OCI-LY1 (cell line): Measurements from ENCODE around the gene CALY.

ENCODE experiments used
- H2AFZ ChIP-seq: fragments of 200-600 bp; sonication (generic), shearing (Covaris generic); 2 replicates; pipeline ENCODE4 v1.6.0; 2014; ENCODE audit warnings: antibody characterized with exemption, mild to moderate bottlenecking, low read length
- H3F3A ChIP-seq: fragments of 200-600 bp; sonication (generic), shearing (Covaris generic); 2 replicates; pipeline ENCODE4 v1.6.0; 2014; ENCODE audit warnings: mild to moderate bottlenecking, antibody characterized with exemption, low read length, moderate library complexity; ENCODE audit not compliant: insufficient read depth
- H3K27ac ChIP-seq: fragments of 200-600 bp; sonication (generic); 2 replicates; pipeline ENCODE4 v1.5.1; 2014; ENCODE audit warnings: low read length, mixed run types, mild to moderate bottlenecking, low read depth; ENCODE audit not compliant: poor library complexity, severe bottlenecking
- H3K27me3 ChIP-seq: fragments of 200-600 bp; sonication (generic); 2 replicates; pipeline ENCODE4 v1.6.0; 2014; ENCODE audit warnings: antibody characterized with exemption, mild to moderate bottlenecking, low read length, moderate library complexity; ENCODE audit not compliant: insufficient read depth
- H3K36me3 ChIP-seq: fragments of 200-600 bp; sonication (generic); 2 replicates; pipeline ENCODE4 v1.6.1; 2014; ENCODE audit warnings: mild to moderate bottlenecking, antibody characterized with exemption, low read length, moderate library complexity, mixed read lengths; ENCODE audit not compliant: insufficient read depth
- H3K4me1 ChIP-seq: fragments of 200-600 bp; sonication (generic); 2 replicates; pipeline ENCODE4 v1.5.1; 2014; ENCODE audit warnings: mild to moderate bottlenecking, low read length, moderate library complexity; ENCODE audit not compliant: insufficient read depth, severe bottlenecking
- H3K4me2 ChIP-seq: fragments of 200-600 bp; sonication (generic), shearing (Covaris generic); 2 replicates; pipeline ENCODE4 v1.6.1; 2014; ENCODE audit warnings: low read length
- H3K4me3 ChIP-seq: fragments of 200-600 bp; sonication (generic); 2 replicates; pipeline ENCODE4 v1.5.1; 2014; ENCODE audit warnings: low read length, low read depth, mild to moderate bottlenecking, mixed read lengths; ENCODE audit not compliant: poor library complexity, severe bottlenecking
- H3K79me2 ChIP-seq: fragments of 200-600 bp; shearing (Covaris generic); 2 replicates; pipeline ENCODE4 v1.6.1; 2016; ENCODE audit warnings: mixed run types, low read length, mixed read lengths; ENCODE audit not compliant: insufficient read depth
- H3K9ac ChIP-seq: fragments of 200-600 bp; sonication (generic), shearing (Covaris generic); 2 replicates; pipeline ENCODE4 v1.6.1; 2014; ENCODE audit warnings: mild to moderate bottlenecking, low read length, mixed read lengths
- H3K9me2 ChIP-seq: fragments of 200-600 bp; sonication (generic), shearing (Covaris generic); 2 replicates; pipeline ENCODE4 v1.6.1; 2014; ENCODE audit warnings: low read depth, mild to moderate bottlenecking, low read length, mixed read lengths
- H3K9me3 ChIP-seq: fragments of 200-600 bp; shearing (Covaris generic); 2 replicates; pipeline ENCODE4 v1.6.1; 2014; ENCODE audit warnings: low read length, mixed read lengths
- H4K20me1 ChIP-seq: fragments of 200-600 bp; sonication (generic), shearing (Covaris generic); 2 replicates; pipeline ENCODE4 v1.6.0; 2016; ENCODE audit warnings: mild to moderate bottlenecking, low read length; ENCODE audit not compliant: insufficient read depth
- CTCF ChIP-seq: fragments of 200-600 bp; sonication (generic), shearing (Covaris generic); IDR thresholded peaks from 2 replicates; pipeline ENCODE4 v1.5.1; 2017; ENCODE audit warnings: mild to moderate bottlenecking, antibody characterized with exemption, low read length, moderate library complexity, mixed read lengths
- EZH2 ChIP-seq: fragments of 200-600 bp; sonication (generic), shearing (Covaris generic); IDR thresholded peaks from 2 replicates; pipeline ENCODE4 v1.8.0; 2017; ENCODE audit warnings: borderline replicate concordance, mixed run types, mild to moderate bottlenecking, antibody characterized with exemption, low read length, moderate library complexity, mixed read lengths

The CALY gene

GRCh38 chr10:133365461-133366129, 28.9 kb upstream of the CALY start:
- no peaks in the 10 kb centered on the region for H3K9me3 ChIP-seq
- H3K4me1 ChIP-seq: no peaks in the 10 kb centered on the region
- no peaks in the 10 kb centered on the region for H3K27me3 ChIP-seq
- no peak overlapping the region for H3K4me2 ChIP-seq
- H3K27ac ChIP-seq: no peak overlapping the region
- H3F3A ChIP-seq: no peaks in the 10 kb centered on the region
- H3K79me2 ChIP-seq: no peaks in the 10 kb centered on the region
- no peak overlapping the region for H3K9ac ChIP-seq
- no peaks in the 10 kb centered on the region for H3K9me2 ChIP-seq
- no peaks in the 10 kb centered on the region for H4K20me1 ChIP-seq
- H3K4me3 ChIP-seq: no peak overlapping the region
- TF ChIP-seq CTCF: no peak
- no peak for TF ChIP-seq EZH2
- no peak overlapping the region for H2AFZ ChIP-seq
- H3K36me3 ChIP-seq: peaks cover 37% of the 10 kb centered on the region

- Histone ChIP-seq H4K20me1 (no peaks in the 10 kb centered on the region), H3K4me2 (no peak overlapping the region), H2AFZ (no peak overlapping the region), H3K4me3 (no peak overlapping the region), H3K36me3 (peaks cover 35% of the 10 kb centered on the region), H3K4me1 (no peaks in the 10 kb centered on the region), H3K27ac (no peak overlapping the region), H3K27me3 (no peaks in the 10 kb centered on the region), H3F3A (no peaks in the 10 kb centered on the region), H3K9ac (no peak overlapping the region), H3K79me2 (no peaks in the 10 kb centered on the region), H3K9me2 (no peaks in the 10 kb centered on the region), H3K9me3 (no peaks in the 10 kb centered on the region)
- no peak for TF ChIP-seq CTCF
- no peak for TF ChIP-seq EZH2
Observed at GRCh38 chr10:133364645-133365431, 28.1 kb upstream of the CALY start.

GRCh38 chr10:133362846-133363245, 26.1 kb upstream of the CALY start:
- no peaks in the 10 kb centered on the region for H3K27me3 ChIP-seq
- H3K9me3 ChIP-seq: no peaks in the 10 kb centered on the region
- H3K4me3 ChIP-seq: no peak overlapping the region
- no peaks in the 10 kb centered on the region for H3K9me2 ChIP-seq
- H2AFZ ChIP-seq: no peak overlapping the region
- no peaks in the 10 kb centered on the region for H3K4me1 ChIP-seq
- no peak overlapping the region for H3K27ac ChIP-seq
- H4K20me1 ChIP-seq: no peaks in the 10 kb centered on the region
- no peaks in the 10 kb centered on the region for H3K79me2 ChIP-seq
- H3K4me2 ChIP-seq: no peak overlapping the region
- H3F3A ChIP-seq: no peaks in the 10 kb centered on the region
- TF ChIP-seq EZH2: no peak
- TF ChIP-seq CTCF: no peak
- H3K9ac ChIP-seq: no peak overlapping the region
- peaks cover 25% of the 10 kb centered on the region for H3K36me3 ChIP-seq
